Measurements from ENCODE around the gene CNTN1. TPM values are rescaled to one million over a fixed set of nuclear protein-coding genes. Genes with fewer than 3 reads are reported as not detected.

The CNTN1 gene
- total and polyA plus RNA-seq, 2 donors (not counting 1 experiment from before 2014, with no cell fraction given): not detected

- no peak for DNase-seq
- CTCF ChIA-PET: no interaction called here
Observed at GRCh38 chr12:41101806-41102205, 409.6 kb downstream of the CNTN1 start.

DNA sequence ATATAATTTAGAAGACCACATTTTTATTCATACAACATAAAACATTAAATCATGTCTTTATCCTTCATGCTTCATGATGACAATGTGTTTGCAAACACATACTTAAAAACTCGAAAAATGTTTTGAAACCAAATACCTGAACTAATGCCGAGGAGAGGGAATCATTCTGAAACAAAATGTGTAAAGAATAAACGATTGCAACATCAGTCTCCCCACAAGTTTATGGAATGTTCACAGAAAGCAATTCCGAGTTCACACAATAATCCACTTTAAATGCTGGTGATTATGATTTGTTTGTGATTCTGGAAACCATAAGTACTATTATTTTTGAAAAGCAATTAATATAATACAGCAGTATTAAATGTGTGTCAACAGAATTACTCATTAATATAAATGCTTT lies 411.4 kb downstream of the CNTN1 start:
- WGBS (ENCODE audit: insufficient coverage): no CpG with 5 or more reads among the region's 4 CpGs
- Mint-ChIP-seq H3K27me3 (no peaks in the 10 kb centered on the region), H3K4me3 (no peak overlapping the region), H3K27ac (no peak overlapping the region), H3K9me3 (ENCODE audit: insufficient read depth) (no peaks in the 10 kb centered on the region), H3K4me1 (no peaks in the 10 kb centered on the region)
- H3K4me3 ChIP-seq (ENCODE audit: control extremely low read depth in 1 of 5, extremely low read depth in 1 of 5, insufficient read depth in 1 of 5, low read depth in 2 of 5, low read length in 4 of 5): no peak overlapping the region
- ChIA-PET CTCF (no interaction called here), POLR2A (no interaction called here)
- H3K36me3 ChIP-seq (replicated peaks in 1 of 2; ENCODE audit: control extremely low read depth in 1 of 2, control insufficient read depth in 1 of 2, extremely low read depth in 1 of 2, insufficient read depth in 2 of 2, low read length in 1 of 2): no peaks in the 10 kb centered on the region
- TF ChIP-seq EZH2 (IDR thresholded peaks at IDR 0.05; ENCODE audit: borderline replicate concordance, insufficient read depth, low read depth, low read length, poor library complexity, severe bottlenecking): no peak
- TF ChIP-seq, protein P1, sequence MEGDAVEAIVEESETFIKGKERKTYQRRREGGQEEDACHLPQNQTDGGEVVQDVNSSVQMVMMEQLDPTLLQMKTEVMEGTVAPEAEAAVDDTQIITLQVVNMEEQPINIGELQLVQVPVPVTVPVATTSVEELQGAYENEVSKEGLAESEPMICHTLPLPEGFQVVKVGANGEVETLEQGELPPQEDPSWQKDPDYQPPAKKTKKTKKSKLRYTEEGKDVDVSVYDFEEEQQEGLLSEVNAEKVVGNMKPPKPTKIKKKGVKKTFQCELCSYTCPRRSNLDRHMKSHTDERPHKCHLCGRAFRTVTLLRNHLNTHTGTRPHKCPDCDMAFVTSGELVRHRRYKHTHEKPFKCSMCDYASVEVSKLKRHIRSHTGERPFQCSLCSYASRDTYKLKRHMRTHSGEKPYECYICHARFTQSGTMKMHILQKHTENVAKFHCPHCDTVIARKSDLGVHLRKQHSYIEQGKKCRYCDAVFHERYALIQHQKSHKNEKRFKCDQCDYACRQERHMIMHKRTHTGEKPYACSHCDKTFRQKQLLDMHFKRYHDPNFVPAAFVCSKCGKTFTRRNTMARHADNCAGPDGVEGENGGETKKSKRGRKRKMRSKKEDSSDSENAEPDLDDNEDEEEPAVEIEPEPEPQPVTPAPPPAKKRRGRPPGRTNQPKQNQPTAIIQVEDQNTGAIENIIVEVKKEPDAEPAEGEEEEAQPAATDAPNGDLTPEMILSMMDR (IDR thresholded peaks at IDR 0.05): no peak
- H3K9me3 ChIP-seq (ENCODE audit: control extremely low read depth in 1 of 3, control insufficient read depth in 2 of 3, insufficient read depth in 1 of 3, low read length in 2 of 3): peaks cover 0 to 3% (median 0%) of the 10 kb centered on the region in 3 donors
- H3K27me3 ChIP-seq (replicated peaks in 1 of 4; ENCODE audit: control extremely low read depth in 1 of 4, control insufficient read depth in 3 of 4, insufficient read depth in 4 of 4, low read length in 3 of 4): no peaks in the 10 kb centered on the region
- H3K9ac ChIP-seq (ENCODE audit: low read length): no peak overlapping the region
- no peaks in the 10 kb centered on the region for H3K4me1 ChIP-seq (ENCODE audit: control insufficient read depth in 2 of 2, insufficient read depth in 2 of 2, low read length in 2 of 2)
- no peaks in the 10 kb centered on the region for H3K79me2 ChIP-seq (ENCODE audit: control insufficient read depth, insufficient read depth, low read length)
- intact Hi-C loops (cut with micrococcal nuclease): no loop called here
- no peaks in the 10 kb centered on the region for H4K20me1 ChIP-seq (ENCODE audit: control insufficient read depth, insufficient read depth, low read length, poor library complexity, severe bottlenecking)
- ATAC-seq (ENCODE audit: low read depth): no peak
- DNase-seq: no peak
- no peak overlapping the region for H3K27ac ChIP-seq (ENCODE audit: low read length in 2 of 2)
- no peak overlapping the region for H3K4me2 ChIP-seq (replicated peaks; ENCODE audit: low read depth, low read length, poor library complexity, severe bottlenecking)
- no peak overlapping the region for H2AFZ ChIP-seq (ENCODE audit: insufficient read depth, low read depth, low read length, poor library complexity, severe bottlenecking)

More at GRCh38 chr12:41101806-41102205, 409.6 kb downstream of the CNTN1 start:
- H4K20me1 ChIP-seq (ENCODE audit: control insufficient read depth, insufficient read depth, low read length, poor library complexity, severe bottlenecking): no peaks in the 10 kb centered on the region
- no peak overlapping the region for H2AFZ ChIP-seq (ENCODE audit: insufficient read depth, low read depth, low read length, poor library complexity, severe bottlenecking)
- Mint-ChIP-seq H3K9me3 (ENCODE audit: insufficient read depth) (no peaks in the 10 kb centered on the region), H3K4me3 (no peak overlapping the region), H3K4me1 (no peaks in the 10 kb centered on the region), H3K27me3 (no peaks in the 10 kb centered on the region), H3K27ac (no peak overlapping the region)
- H3K4me1 ChIP-seq (ENCODE audit: control insufficient read depth in 2 of 2, insufficient read depth in 2 of 2, low read length in 2 of 2): no peaks in the 10 kb centered on the region
- no peak overlapping the region for H3K4me3 ChIP-seq (ENCODE audit: control extremely low read depth in 1 of 5, extremely low read depth in 1 of 5, insufficient read depth in 1 of 5, low read depth in 2 of 5, low read length in 4 of 5)
- no peaks in the 10 kb centered on the region for H3K27me3 ChIP-seq (replicated peaks in 1 of 4; ENCODE audit: control extremely low read depth in 1 of 4, control insufficient read depth in 3 of 4, insufficient read depth in 4 of 4, low read length in 3 of 4)
- H3K9me3 ChIP-seq (ENCODE audit: control extremely low read depth in 1 of 3, control insufficient read depth in 2 of 3, insufficient read depth in 1 of 3, low read length in 2 of 3): peaks cover 0 to 3% (median 0%) of the 10 kb centered on the region in 3 donors
- H3K79me2 ChIP-seq (ENCODE audit: control insufficient read depth, insufficient read depth, low read length): no peaks in the 10 kb centered on the region
- no peak for TF ChIP-seq EZH2 (IDR thresholded peaks at IDR 0.05; ENCODE audit: borderline replicate concordance, insufficient read depth, low read depth, low read length, poor library complexity, severe bottlenecking)
- TF ChIP-seq, protein P1 (IDR thresholded peaks at IDR 0.05): no peak
- H3K4me2 ChIP-seq (replicated peaks; ENCODE audit: low read depth, low read length, poor library complexity, severe bottlenecking): no peak overlapping the region
- H3K9ac ChIP-seq (ENCODE audit: low read length): no peak overlapping the region
- POLR2A ChIA-PET: no interaction called here
- intact Hi-C loops (cut with micrococcal nuclease): no loop called here
- H3K36me3 ChIP-seq (replicated peaks in 1 of 2; ENCODE audit: control extremely low read depth in 1 of 2, control insufficient read depth in 1 of 2, extremely low read depth in 1 of 2, insufficient read depth in 2 of 2, low read length in 1 of 2): no peaks in the 10 kb centered on the region
- ATAC-seq (ENCODE audit: low read depth): no peak
- no peak overlapping the region for H3K27ac ChIP-seq (ENCODE audit: low read length in 2 of 2)
